Psoas muscle (tissue), 8 donors: ENCODE data around the gene TDRD1. TPM values are rescaled to one million over a fixed set of nuclear protein-coding genes. Genes with fewer than 3 reads are reported as not detected.

Source experiments
- ATAC-seq, 4 donors: fragments of 200-7000 bp; cut with Tn5 transposase; one replicate each; pipeline ENCODE4 v1.9.1; 2020; ENCODE audit warnings: moderate library complexity in 3 of 4, mild to moderate bottlenecking in 2 of 4
- DNase-seq, 2 donors: peaks; one replicate each; pipeline ENCODE4 v3.0.0-alpha.2; 2020
- H3K27ac ChIP-seq: fragments of 200-600 bp; one replicate; pipeline ENCODE4 v1.8.0; 2022
- H3K27me3 ChIP-seq, 3 donors: fragments of 200-600 bp in 1 of 3; one replicate each; pipeline versions ENCODE4 v1.6.1 to v1.8.0; 2013 to 2022; ENCODE audit warnings: low read length in 2 of 3, mild to moderate bottlenecking in 2 of 3, moderate library complexity in 1 of 3; ENCODE audit not compliant: insufficient read depth in 3 of 3
- H3K36me3 ChIP-seq, 2 donors: fragments of 200-600 bp in 1 of 2; one replicate each; pipeline versions ENCODE4 v1.6.1 to v1.8.0; 2013 to 2022; ENCODE audit warnings: low read depth in 1 of 2, mild to moderate bottlenecking in 1 of 2, moderate library complexity in 1 of 2; ENCODE audit not compliant: insufficient read depth in 1 of 2
- H3K4me1 ChIP-seq: fragments of 200-600 bp; one replicate; pipeline ENCODE4 v1.8.0; 2022
- H3K4me3 ChIP-seq: fragments of 200-600 bp; one replicate; pipeline ENCODE4 v1.8.0; 2022; ENCODE audit warnings: mild to moderate bottlenecking
- H3K9me3 ChIP-seq: fragments of 200-600 bp; one replicate; pipeline ENCODE4 v1.8.0; 2022
- WGBS, 3 donors: extraction: QIAGEN DNeasy Blood & Tissue Kit; methylation state at CpG; one replicate each; pipeline versions ENCODE4 v1.1.6 to v1.1.7; 2013; 5-methylcytosine and 5-hydroxymethylcytosine counted together
- intact Hi-C, 2 donors: fragments of 100-400 bp; cut with DNase I; formaldehyde crosslinking; loops; one replicate each; pipeline versions ENCODE4 v1.11.0 to v1.14.2; 2022
- polyA plus RNA-seq, 3 donors: library from polyadenylated mRNA; stranded (reverse); fragments of 200-250 nt; gene quantifications; one replicate each; pipeline ENCODE4 v1.2.3, GENCODE V29; 2013
- total RNA-seq, 4 donors: library from RNA; stranded (reverse); fragmentation: NEBNext Ultra II Directional in 2 of 4; extraction: Animal tissue kit (Norgen Biotek cat#: 25700) in 2 of 4; gene quantifications; one replicate each; pipeline versions ENCODE4 v1.2.1 to v1.2.4, GENCODE V29; 2021 to 2023
- TF ChIP-seq, protein P1 (sequence below): fragments of 200-600 bp; IDR thresholded peaks from one replicate; pipeline ENCODE4 v1.8.0; 2022; ENCODE audit warnings: antibody characterized with exemption
- donor health status: healthy with polysubstance abuse.
- donor health status: DM: no; HTN: no; CAD: no; lungs with moderate emphysema.
- donor health status: Bipolar disorder and iron deficiency.
- donor health status: healthy.
- donor health status: DM: yes; HTN: yes; CAD: no.
- donor health status: DM: no; HTN: no; CAD: no.
- donor health status: DM: no; HTN: no; CAD: no.
- donor health status: DM: yes; HTN: yes; CAD: no.

TDRD1 gene
- total and polyA plus RNA-seq, 7 donors = 0.03 to 0.26 (median 0.20) TPM; not detected in 4

DNA sequence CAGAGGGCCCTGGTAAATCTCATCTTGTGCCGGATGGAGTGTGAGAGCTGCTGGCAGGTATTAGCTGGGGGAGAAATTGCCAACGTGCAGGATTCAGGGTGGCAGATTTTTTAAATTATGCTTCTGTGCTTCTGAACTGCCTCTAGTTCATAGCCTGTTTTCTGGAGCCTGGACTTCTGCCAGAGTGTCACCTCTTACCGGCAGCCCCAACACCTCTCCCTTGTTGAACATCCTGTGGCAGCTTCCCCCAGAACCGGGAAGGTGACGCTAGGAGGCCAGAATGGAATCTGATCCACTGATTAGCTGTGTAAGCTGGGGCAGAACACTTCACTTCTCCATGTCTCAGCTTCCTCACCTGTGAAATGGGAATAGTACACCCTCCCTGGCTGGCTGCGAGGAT is 65.0 kb downstream of the TDRD1 start:
- DNase-seq (no peak), ATAC-seq (no peak)
- Histone ChIP-seq H3K27me3 (peaks cover 0 to 37% (median 2%) of the 10 kb centered on the region in 3 donors), H3K27ac (no peak overlapping the region), H3K4me3 (no peak overlapping the region), H3K36me3 (no peaks in the 10 kb centered on the region), H3K9me3 (no peaks in the 10 kb centered on the region), H3K4me1 (peaks cover 4% of the 10 kb centered on the region)
- intact Hi-C loops = no loop called here
- TF ChIP-seq, protein P1, sequence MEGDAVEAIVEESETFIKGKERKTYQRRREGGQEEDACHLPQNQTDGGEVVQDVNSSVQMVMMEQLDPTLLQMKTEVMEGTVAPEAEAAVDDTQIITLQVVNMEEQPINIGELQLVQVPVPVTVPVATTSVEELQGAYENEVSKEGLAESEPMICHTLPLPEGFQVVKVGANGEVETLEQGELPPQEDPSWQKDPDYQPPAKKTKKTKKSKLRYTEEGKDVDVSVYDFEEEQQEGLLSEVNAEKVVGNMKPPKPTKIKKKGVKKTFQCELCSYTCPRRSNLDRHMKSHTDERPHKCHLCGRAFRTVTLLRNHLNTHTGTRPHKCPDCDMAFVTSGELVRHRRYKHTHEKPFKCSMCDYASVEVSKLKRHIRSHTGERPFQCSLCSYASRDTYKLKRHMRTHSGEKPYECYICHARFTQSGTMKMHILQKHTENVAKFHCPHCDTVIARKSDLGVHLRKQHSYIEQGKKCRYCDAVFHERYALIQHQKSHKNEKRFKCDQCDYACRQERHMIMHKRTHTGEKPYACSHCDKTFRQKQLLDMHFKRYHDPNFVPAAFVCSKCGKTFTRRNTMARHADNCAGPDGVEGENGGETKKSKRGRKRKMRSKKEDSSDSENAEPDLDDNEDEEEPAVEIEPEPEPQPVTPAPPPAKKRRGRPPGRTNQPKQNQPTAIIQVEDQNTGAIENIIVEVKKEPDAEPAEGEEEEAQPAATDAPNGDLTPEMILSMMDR = no peak
- WGBS, 3 donors = 47 to 50% (median 48%) methylated on average over 6 of the region's 6 CpGs

DNA sequence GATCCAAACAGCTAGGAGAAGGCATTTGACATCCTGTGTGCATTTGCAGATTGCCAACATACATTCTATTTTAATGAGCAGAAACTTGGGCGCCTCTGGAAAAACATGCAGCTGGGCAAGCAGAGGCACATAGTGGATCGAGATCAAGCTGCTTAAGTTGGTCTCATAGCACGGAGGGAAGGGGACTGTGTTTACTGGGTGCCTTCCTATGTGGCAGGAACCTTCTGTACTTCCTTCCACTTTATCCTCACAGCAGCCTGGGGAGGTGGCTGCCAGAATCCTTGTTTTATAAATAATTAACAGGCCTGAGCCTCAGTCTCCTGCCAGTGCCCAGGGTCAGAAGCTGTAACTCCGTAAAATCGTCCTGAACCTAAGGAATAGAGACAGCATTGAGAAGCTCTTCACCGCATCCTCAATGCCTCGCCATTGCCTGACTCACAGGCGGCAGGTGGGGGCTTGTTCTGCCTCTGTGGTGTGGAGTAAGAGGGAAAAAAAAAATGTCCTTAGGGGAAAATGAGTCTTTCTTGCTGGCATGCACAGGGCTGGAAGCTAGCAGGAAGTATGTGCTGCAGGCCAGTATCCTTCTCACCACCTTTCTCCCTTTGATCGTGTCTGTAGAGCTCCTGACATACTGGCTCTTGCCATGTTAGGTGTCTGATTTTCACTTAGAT is 66.1 kb downstream of the TDRD1 start:
- no peaks in the 10 kb centered on the region for H3K36me3 ChIP-seq
- 72 to 76% (median 76%) methylated on average over 9 of the region's 9 CpGs for WGBS, 3 donors
- peaks cover 0 to 26% (median 0%) of the 10 kb centered on the region in 3 donors for H3K27me3 ChIP-seq
- H3K27ac ChIP-seq = no peak overlapping the region
- H3K4me1 ChIP-seq = no peaks in the 10 kb centered on the region
- TF ChIP-seq, protein P1 = no peak
- intact Hi-C loops = no loop called here
- DNase-seq = no peak
- H3K9me3 ChIP-seq = no peaks in the 10 kb centered on the region
- ATAC-seq = no peak
- no peak overlapping the region for H3K4me3 ChIP-seq

DNA sequence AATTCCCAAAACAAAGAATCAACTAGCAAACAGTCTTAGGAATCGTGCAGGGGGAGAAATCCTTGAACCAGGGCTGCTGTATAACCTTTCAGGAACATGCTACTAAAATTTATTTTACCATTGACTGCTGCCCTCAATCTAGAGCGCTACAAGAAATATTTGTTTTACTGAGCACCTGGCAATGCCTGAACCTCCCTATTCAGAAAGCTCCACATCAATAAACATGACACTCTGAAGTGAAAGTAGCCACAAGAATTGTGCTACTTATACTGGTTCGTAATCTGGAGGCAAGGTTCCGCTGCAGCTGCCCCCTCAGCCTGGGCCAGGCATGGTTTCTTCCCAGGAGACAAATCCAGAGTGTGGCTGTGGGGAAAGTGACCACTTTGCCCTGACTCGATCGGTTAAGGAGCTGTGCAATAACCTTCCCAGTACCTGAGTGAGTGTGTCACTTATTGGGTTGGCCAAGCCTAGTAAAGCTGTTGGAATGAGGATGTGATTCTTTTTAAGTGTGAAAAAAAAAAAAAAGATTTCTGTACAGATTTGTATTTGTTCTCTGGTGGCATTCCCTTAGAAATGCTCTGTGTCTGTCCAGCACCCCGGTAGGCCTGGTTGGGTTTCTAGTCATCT is 67.6 kb downstream of the TDRD1 start:
- Histone ChIP-seq H3K4me3 (no peak overlapping the region), H3K9me3 (no peaks in the 10 kb centered on the region), H3K36me3 (no peaks in the 10 kb centered on the region), H3K4me1 (no peaks in the 10 kb centered on the region), H3K27ac (no peak overlapping the region), H3K27me3 (peaks cover 0 to 22% (median 0%) of the 10 kb centered on the region in 3 donors)
- TF ChIP-seq, protein P1 = no peak
- ATAC-seq (no peak), DNase-seq (no peak)
- intact Hi-C loops = no loop called here
- WGBS, 3 donors = 69 to 78% (median 71%) methylated on average over 7 of the region's 7 CpGs

DNA sequence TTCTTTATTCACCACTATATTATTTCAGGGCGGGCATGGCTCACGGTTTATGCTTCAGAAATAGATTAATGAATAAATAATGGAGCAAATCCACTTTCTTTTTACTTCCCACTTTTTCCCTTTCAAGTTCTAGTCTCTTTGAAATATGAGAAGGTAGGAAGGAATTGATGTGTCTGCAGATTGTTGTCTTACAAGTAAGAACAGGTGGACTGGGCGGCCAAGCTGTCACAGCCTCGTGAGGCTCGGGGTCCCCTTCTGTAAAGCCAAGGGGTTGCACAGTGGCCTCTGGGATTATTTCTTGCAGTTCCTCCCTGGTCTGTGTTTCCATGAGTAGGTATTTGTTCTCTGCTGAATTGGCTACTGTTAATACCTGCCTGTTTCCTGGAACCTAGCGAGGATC is 71.1 kb downstream of the TDRD1 start:
- intact Hi-C loops = no loop called here
- ATAC-seq = no peak
- Histone ChIP-seq H3K9me3 (no peaks in the 10 kb centered on the region), H3K27ac (no peak overlapping the region), H3K4me3 (no peak overlapping the region), H3K36me3 (no peaks in the 10 kb centered on the region), H3K27me3 (no peaks in the 10 kb centered on the region), H3K4me1 (no peaks in the 10 kb centered on the region)
- no peak for DNase-seq
- TF ChIP-seq, protein P1 = no peak
- 57 to 73% (median 59%) methylated on average over 6 of the region's 6 CpGs for WGBS, 3 donors
